MCF 10A (cell line): ENCODE results near the gene IFNG. TPM values are rescaled to one million over a fixed set of nuclear protein-coding genes. Genes with fewer than 3 reads are reported as not detected.

Experiments
- BruUV-seq: library from RNA; stranded (reverse); fragments of 400-500 nt; replicated peaks from 2 replicates; lab custom pipeline; 2021; lab: Mats Ljungman, UMichigan
- CTCF ChIA-PET: fragments of 300-600 bp; sonication (Branson Sonifier 250); formaldehyde crosslinking; extraction: SDS; loops from one replicate; lab custom pipeline; 2021; ENCODE audit warnings: antibody characterized with exemption, inconsistent platforms; lab: Yijun Ruan, JAX
- POLR2A ChIA-PET: fragments of 300-600, 350-650 bp; sonication (Branson Sonifier 250); formaldehyde crosslinking; extraction: SDS; loops from one replicate; lab custom pipeline; 2020; ENCODE audit warnings: antibody characterized with exemption, inconsistent platforms; lab: Yijun Ruan, JAX
- DNase-seq: peaks from one replicate; pipeline ENCODE4 v3.0.0-alpha.2; 2018; ENCODE audit not compliant: unreplicated experiment
- H3K27ac Mint-ChIP-seq: one replicate; pipeline ENCODE4 v1.8.0; 2022; ENCODE audit warnings: mild to moderate bottlenecking, low read depth, mixed read lengths; ENCODE audit not compliant: unreplicated experiment
- H3K27me3 Mint-ChIP-seq: one replicate; pipeline ENCODE4 v1.8.0; 2022; ENCODE audit warnings: mixed read lengths; ENCODE audit not compliant: insufficient read depth, unreplicated experiment
- H3K36me3 Mint-ChIP-seq: one replicate; pipeline ENCODE4 v1.8.0; 2022; ENCODE audit warnings: mild to moderate bottlenecking, moderate library complexity, mixed read lengths; ENCODE audit not compliant: insufficient read depth, unreplicated experiment
- H3K4me1 Mint-ChIP-seq: one replicate; pipeline ENCODE4 v1.8.0; 2022; ENCODE audit warnings: mixed read lengths; ENCODE audit not compliant: insufficient read depth, unreplicated experiment
- H3K4me3 Mint-ChIP-seq: one replicate; pipeline ENCODE4 v1.8.0; 2022; ENCODE audit warnings: mild to moderate bottlenecking, moderate library complexity, mixed read lengths; ENCODE audit not compliant: unreplicated experiment
- H3K9me3 Mint-ChIP-seq: one replicate; pipeline ENCODE4 v1.8.0; 2022; ENCODE audit warnings: mixed read lengths; ENCODE audit not compliant: unreplicated experiment
- CTCF ChIP-seq: fragments of 200-600 bp; IDR thresholded peaks from one replicate; pipeline ENCODE4 v1.8.0; 2022; ENCODE audit warnings: antibody characterized with exemption, mild to moderate bottlenecking; ENCODE audit not compliant: unreplicated experiment
- intact Hi-C: fragments of 100-400 bp; cut with micrococcal nuclease; formaldehyde crosslinking; loops from 2 replicates; pipeline ENCODE4 v1.14.1; 2022
- total RNA-seq: library from RNA; stranded (reverse); gene quantifications from 2 replicates; pipeline ENCODE4 v1.2.3, GENCODE V29; 2022

Gene IFNG
- total RNA-seq, 1 experiment from 2014 or later = not detected

GRCh38 chr12:68148261-68148951 lies 11.1 kb downstream of the IFNG start:
- Mint-ChIP-seq H3K4me3 (no peak overlapping the region), H3K4me1 (no peaks in the 10 kb centered on the region), H3K27ac (no peak overlapping the region), H3K27me3 (peaks cover 11% of the 10 kb centered on the region), H3K9me3 (no peaks in the 10 kb centered on the region), H3K36me3 (no peaks in the 10 kb centered on the region)
- DNase-seq = no peak
- no TSS peak for BruUV-seq
- intact Hi-C loops = no loop called here
- no peak for TF ChIP-seq CTCF
- ChIA-PET CTCF (no interaction called here), POLR2A (no interaction called here)

- H3K9me3 Mint-ChIP-seq = no peaks in the 10 kb centered on the region
- no peaks in the 10 kb centered on the region for H3K4me1 Mint-ChIP-seq
- no peak overlapping the region for H3K4me3 Mint-ChIP-seq
- no peaks in the 10 kb centered on the region for H3K27me3 Mint-ChIP-seq
- ChIA-PET CTCF (no interaction called here), POLR2A (no interaction called here)
- BruUV-seq = no TSS peak
- no peaks in the 10 kb centered on the region for H3K36me3 Mint-ChIP-seq
- no peak for TF ChIP-seq CTCF
- H3K27ac Mint-ChIP-seq = no peak overlapping the region
- intact Hi-C loops = no loop called here
- no peak for DNase-seq
Measured at GRCh38 chr12:68140556-68140955, 19.0 kb downstream of the IFNG start.

GRCh38 chr12:68139941-68140340 lies 19.6 kb downstream of the IFNG start:
- Mint-ChIP-seq H3K36me3 (no peaks in the 10 kb centered on the region), H3K9me3 (no peaks in the 10 kb centered on the region), H3K27ac (no peak overlapping the region), H3K27me3 (no peaks in the 10 kb centered on the region), H3K4me3 (no peak overlapping the region), H3K4me1 (no peaks in the 10 kb centered on the region)
- CTCF ChIA-PET = no interaction called here
- TF ChIP-seq CTCF = no peak
- intact Hi-C loops = no loop called here
- no peak for DNase-seq
- POLR2A ChIA-PET = no interaction called here
- no TSS peak for BruUV-seq

GRCh38 chr12:68139001-68139400 lies 20.5 kb downstream of the IFNG start:
- CTCF ChIA-PET = no interaction called here
- no TSS peak for BruUV-seq

More at GRCh38 chr12:68139001-68139400, 20.5 kb downstream of the IFNG start:
- no peaks in the 10 kb centered on the region for H3K4me1 Mint-ChIP-seq
- no peak overlapping the region for H3K27ac Mint-ChIP-seq
- H3K9me3 Mint-ChIP-seq = no peaks in the 10 kb centered on the region
- POLR2A ChIA-PET = no interaction called here
- intact Hi-C loops = no loop called here
- no peaks in the 10 kb centered on the region for H3K27me3 Mint-ChIP-seq
- no peak for DNase-seq
- no peak overlapping the region for H3K4me3 Mint-ChIP-seq
- TF ChIP-seq CTCF = no peak
- no peaks in the 10 kb centered on the region for H3K36me3 Mint-ChIP-seq
